Caco-2 (cell line): ENCODE data around the gene CFAP77. TPM values are rescaled to one million over a fixed set of nuclear protein-coding genes. Genes with fewer than 3 reads are reported as not detected.
A peak's percentile ranks its signal among the peaks of the same experiment; 100 is the strongest.

Experiments used
- BruUV-seq: library from RNA; stranded (reverse); fragments of 400-500 nt; replicated peaks from 2 replicates; lab custom pipeline; 2021; lab: Mats Ljungman, UMichigan
- CTCF ChIA-PET: fragments of 300-600 bp; sonication (Branson Sonifier 250); formaldehyde crosslinking; loops from one replicate; lab custom pipeline; 2022; ENCODE audit warnings: antibody characterized with exemption; lab: Charles Lee
- POLR2A ChIA-PET: fragments of 300-600 bp; sonication (Branson Sonifier 250); formaldehyde crosslinking; loops from one replicate; lab custom pipeline; 2022; ENCODE audit warnings: antibody characterized with exemption; lab: Charles Lee
- DNase-seq, 2 experiments: peaks; one replicate each; pipeline versions ENCODE4 v3.0.0 to v3.0.0-alpha.2; 2020 to 2022
- H3K27me3 ChIP-seq: replicated peaks from 2 replicates; pipeline ENCODE4 v1.6.0; 2011; ENCODE audit warnings: low read length; ENCODE audit not compliant: control insufficient read depth, insufficient read depth
- H3K36me3 ChIP-seq: 2 replicates; pipeline ENCODE4 v1.5.1; 2011; ENCODE audit warnings: low read length; ENCODE audit not compliant: control insufficient read depth, insufficient read depth
- H3K4me1 ChIP-seq: fragments of 250-450 bp; sonication (Bioruptor Pico); 2 replicates; pipeline ENCODE4 v1.5.1; 2020; ENCODE audit warnings: mild to moderate bottlenecking
- H3K4me3 ChIP-seq: 2 replicates; pipeline ENCODE4 v1.5.1; 2011; ENCODE audit warnings: low read depth, mild to moderate bottlenecking, control low read depth, low read length
- H3K9me3 ChIP-seq: fragments of 250-450 bp; sonication (Bioruptor Pico); 2 replicates; pipeline ENCODE4 v1.5.1; 2020; ENCODE audit warnings: mild to moderate bottlenecking, moderate library complexity
- H3K27ac Mint-ChIP-seq: one replicate; pipeline ENCODE4 v1.8.0; 2022; ENCODE audit warnings: mixed read lengths; ENCODE audit not compliant: unreplicated experiment
- H3K27me3 Mint-ChIP-seq: one replicate; pipeline ENCODE4 v1.8.0; 2022; ENCODE audit warnings: mixed read lengths; ENCODE audit not compliant: insufficient read depth, unreplicated experiment
- H3K36me3 Mint-ChIP-seq: one replicate; pipeline ENCODE4 v1.8.0; 2022; ENCODE audit warnings: mild to moderate bottlenecking, mixed read lengths; ENCODE audit not compliant: insufficient read depth, unreplicated experiment
- H3K4me1 Mint-ChIP-seq: one replicate; pipeline ENCODE4 v1.8.0; 2022; ENCODE audit warnings: low read depth, mixed read lengths; ENCODE audit not compliant: unreplicated experiment
- H3K4me3 Mint-ChIP-seq: one replicate; pipeline ENCODE4 v1.8.0; 2022; ENCODE audit warnings: mild to moderate bottlenecking, moderate library complexity, mixed read lengths; ENCODE audit not compliant: unreplicated experiment
- H3K9me3 Mint-ChIP-seq: one replicate; pipeline ENCODE4 v1.8.0; 2022; ENCODE audit warnings: mixed read lengths; ENCODE audit not compliant: unreplicated experiment
- CTCF ChIP-seq, 2 experiments: fragments of 200-600 bp in 1 of 2; IDR thresholded peaks; 1 replicate in 1 of 2; 2 replicates in 1 of 2; pipeline versions ENCODE4 v1.5.1 to v1.8.0; 2011 to 2022; ENCODE audit warnings: antibody characterized with exemption in 1 of 2, control low read depth in 1 of 2, inconsistent platforms in 1 of 2, low read depth in 1 of 2, low read length in 1 of 2, mild to moderate bottlenecking in 1 of 2, moderate library complexity in 1 of 2; ENCODE audit not compliant: insufficient read depth in 1 of 2, severe bottlenecking in 1 of 2, unreplicated experiment in 1 of 2
- intact Hi-C: fragments of 100-400 bp; cut with micrococcal nuclease; formaldehyde crosslinking; loops from one replicate; pipeline ENCODE4 v1.10.0; 2022; ENCODE audit not compliant: unreplicated experiment
- total RNA-seq: library from RNA; stranded (reverse); gene quantifications from 2 replicates; pipeline ENCODE4 v1.2.3, GENCODE V29; 2022

The CFAP77 gene
- total RNA-seq, 1 experiment from 2014 or later = not detected

GRCh38 chr9:132590318-132591182 is 180.5 kb downstream of the CFAP77 start:
- POLR2A ChIA-PET = no interaction called here
- H3K27me3 Mint-ChIP-seq = no peaks in the 10 kb centered on the region
- intact Hi-C loops = no loop called here
- TF ChIP-seq CTCF (IDR thresholded peaks at IDR 0.05; ENCODE audit: insufficient read depth in 1 of 2, low read depth in 1 of 2, low read length in 1 of 2, severe bottlenecking in 1 of 2, unreplicated experiment in 1 of 2) = no peak
- BruUV-seq = no TSS peak
- no peaks in the 10 kb centered on the region for H3K27me3 ChIP-seq
- no peaks in the 10 kb centered on the region for H3K4me1 Mint-ChIP-seq
- H3K4me3 ChIP-seq = no peak overlapping the region
- H3K36me3 Mint-ChIP-seq = peaks cover 39% of the 10 kb centered on the region
- no peaks in the 10 kb centered on the region for H3K36me3 ChIP-seq
- H3K27ac Mint-ChIP-seq = no peak overlapping the region
- H3K4me1 ChIP-seq = no peaks in the 10 kb centered on the region
- no peaks in the 10 kb centered on the region for H3K9me3 Mint-ChIP-seq
- H3K9me3 ChIP-seq = no peaks in the 10 kb centered on the region
- peak overlapping the region; percentile 50 for H3K4me3 Mint-ChIP-seq
- CTCF ChIA-PET = no interaction called here
- no peak for DNase-seq

DNA sequence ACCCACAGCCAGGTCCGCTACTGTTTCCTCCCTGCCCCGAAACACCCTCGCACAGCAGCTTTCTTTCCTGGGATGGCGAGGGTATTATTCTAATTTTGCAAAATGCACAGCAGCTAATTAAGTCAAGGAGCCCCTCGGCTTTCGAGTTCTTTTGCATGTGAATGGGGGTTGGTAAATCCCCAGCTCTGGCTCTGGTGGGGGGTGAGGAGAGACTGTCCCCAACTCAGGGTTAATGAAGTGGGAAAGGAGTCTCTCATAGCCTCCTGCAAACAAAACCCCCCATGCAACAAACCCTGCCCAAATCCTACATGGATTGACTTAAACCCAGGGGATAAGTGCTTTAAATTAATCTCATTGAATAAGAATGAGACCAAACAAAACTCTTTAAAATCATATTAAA is 181.2 kb downstream of the CFAP77 start:
- peaks cover 39% of the 10 kb centered on the region for H3K36me3 Mint-ChIP-seq
- intact Hi-C loops = no loop called here
- Histone ChIP-seq H3K4me1 (no peaks in the 10 kb centered on the region), H3K27me3 (no peaks in the 10 kb centered on the region), H3K9me3 (no peaks in the 10 kb centered on the region), H3K36me3 (no peaks in the 10 kb centered on the region), H3K4me3 (no peak overlapping the region)
- no TSS peak for BruUV-seq
- no peak for TF ChIP-seq CTCF (IDR thresholded peaks at IDR 0.05; ENCODE audit: insufficient read depth in 1 of 2, low read depth in 1 of 2, low read length in 1 of 2, severe bottlenecking in 1 of 2, unreplicated experiment in 1 of 2)
- no peaks in the 10 kb centered on the region for H3K27me3 Mint-ChIP-seq
- H3K27ac Mint-ChIP-seq = no peak overlapping the region
- CTCF ChIA-PET = no interaction called here
- no peak overlapping the region for H3K4me3 Mint-ChIP-seq
- H3K4me1 Mint-ChIP-seq = no peaks in the 10 kb centered on the region
- DNase-seq = no peak
- no peaks in the 10 kb centered on the region for H3K9me3 Mint-ChIP-seq
- POLR2A ChIA-PET = no interaction called here

GRCh38 chr9:132591751-132592314 is 181.8 kb downstream of the CFAP77 start:
- Histone ChIP-seq H3K36me3 (no peaks in the 10 kb centered on the region), H3K27me3 (no peaks in the 10 kb centered on the region), H3K4me1 (no peaks in the 10 kb centered on the region), H3K9me3 (no peaks in the 10 kb centered on the region), H3K4me3 (no peak overlapping the region)
- intact Hi-C loops = no loop called here
- no peak for DNase-seq
- no peak overlapping the region for H3K27ac Mint-ChIP-seq
- no peak overlapping the region for H3K4me3 Mint-ChIP-seq
- ChIA-PET POLR2A (no interaction called here), CTCF (no interaction called here)
- H3K27me3 Mint-ChIP-seq = no peaks in the 10 kb centered on the region
- BruUV-seq = no TSS peak
- H3K4me1 Mint-ChIP-seq = no peaks in the 10 kb centered on the region
- H3K36me3 Mint-ChIP-seq = peaks cover 43% of the 10 kb centered on the region
- no peaks in the 10 kb centered on the region for H3K9me3 Mint-ChIP-seq
- TF ChIP-seq CTCF (IDR thresholded peaks at IDR 0.05; ENCODE audit: insufficient read depth in 1 of 2, low read depth in 1 of 2, low read length in 1 of 2, severe bottlenecking in 1 of 2, unreplicated experiment in 1 of 2) = no peak
